GM23338 (cell line): ENCODE results near the gene ZNF184. TPM values are rescaled to one million over a fixed set of nuclear protein-coding genes. Genes with fewer than 3 reads are reported as not detected.

Experiments used
- ATAC-seq: fragments of 200-7000 bp; cut with Tn5 transposase; 3 replicates; pipeline ENCODE4 v1.9.1; 2020
- DNase-seq: peaks from one replicate; pipeline ENCODE4 v3.0.0-alpha.2; 2015; ENCODE audit warnings: low spot score
- H2AFZ ChIP-seq: fragments of 200-600 bp; sonication (generic); 2 replicates; pipeline ENCODE4 v1.8.0; 2016; ENCODE audit warnings: antibody characterized with exemption, mild to moderate bottlenecking, moderate library complexity
- H3F3A ChIP-seq: fragments of 200-600 bp; sonication (generic); replicated peaks from 2 replicates; pipeline ENCODE4 v1.8.0; 2017; ENCODE audit warnings: antibody characterized with exemption, mixed run types, low read depth
- H3K27ac ChIP-seq: fragments of 200-600 bp; sonication (generic); 2 replicates; pipeline ENCODE4 v1.6.1; 2016; ENCODE audit warnings: low read depth
- H3K27me3 ChIP-seq: fragments of 200-600 bp; sonication (generic); 2 replicates; pipeline ENCODE4 v1.8.0; 2016; ENCODE audit warnings: mild to moderate bottlenecking, mixed run types, moderate library complexity; ENCODE audit not compliant: insufficient read depth
- H3K36me3 ChIP-seq: fragments of 200-600 bp; sonication (generic); 2 replicates; pipeline ENCODE4 v1.8.0; 2016; ENCODE audit warnings: mild to moderate bottlenecking; ENCODE audit not compliant: insufficient read depth
- H3K4me1 ChIP-seq: fragments of 200-600 bp; sonication (generic); 2 replicates; pipeline ENCODE4 v1.8.0; 2016; ENCODE audit warnings: mild to moderate bottlenecking, moderate library complexity; ENCODE audit not compliant: insufficient read depth
- H3K4me2 ChIP-seq: fragments of 200-600 bp; sonication (generic); 2 replicates; pipeline ENCODE4 v1.7.1; 2017; ENCODE audit warnings: mixed run types
- H3K4me3 ChIP-seq: fragments of 200-600 bp; sonication (generic); 2 replicates; pipeline ENCODE4 v1.6.1; 2016; ENCODE audit warnings: mixed run types
- H3K79me2 ChIP-seq: fragments of 200-600 bp; sonication (generic); replicated peaks from 2 replicates; pipeline ENCODE4 v1.8.0; 2017; ENCODE audit warnings: mild to moderate bottlenecking; ENCODE audit not compliant: insufficient read depth
- H3K9me2 ChIP-seq: fragments of 200-600 bp; sonication (generic); 2 replicates; pipeline ENCODE4 v1.8.0; 2017; ENCODE audit not compliant: insufficient read depth
- H4K20me1 ChIP-seq: fragments of 200-600 bp; sonication (generic); replicated peaks from 2 replicates; pipeline ENCODE4 v1.8.0; 2017; ENCODE audit warnings: mild to moderate bottlenecking; ENCODE audit not compliant: insufficient read depth
- H3K27ac Mint-ChIP-seq: 2 replicates; pipeline ENCODE4 v1.8.0; 2020; ENCODE audit warnings: inconsistent platforms, mild to moderate bottlenecking, moderate library complexity, mixed read lengths
- H3K27me3 Mint-ChIP-seq: 3 replicates; pipeline ENCODE4 v1.8.0; 2022; ENCODE audit warnings: low read depth, mild to moderate bottlenecking, moderate library complexity, mixed read lengths, inconsistent platforms; ENCODE audit not compliant: insufficient read depth, poor library complexity
- H3K36me3 Mint-ChIP-seq: 3 replicates; pipeline ENCODE4 v1.8.0; 2021; ENCODE audit warnings: low read depth, mild to moderate bottlenecking, inconsistent platforms, moderate library complexity, mixed read lengths
- H3K4me1 Mint-ChIP-seq: 3 replicates; pipeline ENCODE4 v1.8.0; 2020; ENCODE audit warnings: mild to moderate bottlenecking, inconsistent platforms, mixed read lengths
- H3K4me3 Mint-ChIP-seq: 3 replicates; pipeline ENCODE4 v1.8.0; 2021; ENCODE audit warnings: moderate library complexity, mild to moderate bottlenecking, inconsistent platforms, mixed read lengths
- H3K9me3 Mint-ChIP-seq: 3 replicates; pipeline ENCODE4 v1.8.0; 2020; ENCODE audit warnings: moderate library complexity, mild to moderate bottlenecking, inconsistent platforms, mixed read lengths
- CREB1 ChIP-seq: fragments of 250-450 bp; sonication (Bioruptor Pico); IDR thresholded peaks from 2 replicates; pipeline ENCODE4 v1.5.0; 2020; ENCODE audit warnings: low read depth, mild to moderate bottlenecking, moderate library complexity
- EZH2 ChIP-seq: fragments of 200-600 bp; sonication (generic); IDR thresholded peaks from one replicate; pipeline ENCODE4 v1.8.0; 2017; ENCODE audit warnings: antibody characterized with exemption, mild to moderate bottlenecking, low read depth; ENCODE audit not compliant: unreplicated experiment
- EZH2phosphoT487 ChIP-seq: fragments of 200-600 bp; sonication (generic); IDR thresholded peaks from one replicate; pipeline ENCODE4 v1.8.1; 2018; ENCODE audit warnings: antibody characterized with exemption; ENCODE audit not compliant: unreplicated experiment
- JUNB ChIP-seq: IDR thresholded peaks from one replicate; pipeline ENCODE4 v1.6.1; 2016; ENCODE audit warnings: antibody characterized with exemption; ENCODE audit not compliant: unreplicated experiment
- NANOG ChIP-seq: IDR thresholded peaks from 2 replicates; pipeline ENCODE4 v1.6.1; 2016; ENCODE audit warnings: antibody characterized with exemption, borderline replicate concordance
- POLR2AphosphoS5 ChIP-seq: IDR thresholded peaks from 2 replicates; pipeline ENCODE4 v1.6.1; 2016; ENCODE audit warnings: antibody characterized with exemption, low read depth
- STAT1 ChIP-seq: IDR thresholded peaks from one replicate; pipeline ENCODE4 v1.6.1; 2016; ENCODE audit warnings: antibody characterized with exemption; ENCODE audit not compliant: unreplicated experiment
- ZNF114 ChIP-seq: fragments of 250-450 bp; sonication (Bioruptor Pico); IDR thresholded peaks from 2 replicates; pipeline ENCODE4 v1.5.0; 2020; ENCODE audit warnings: mild to moderate bottlenecking, moderate library complexity
- ZNF331 ChIP-seq: fragments of 250-450 bp; sonication (Bioruptor Pico); IDR thresholded peaks from 2 replicates; pipeline ENCODE4 v1.5.0; 2020; ENCODE audit warnings: low read depth, mild to moderate bottlenecking, moderate library complexity
- polyA plus RNA-seq: library from polyadenylated mRNA; unstranded; fragments of >200 nt; fragmentation: Nextera tagmentation; extraction: Ambion mirVana; gene quantifications from 2 replicates; pipeline ENCODE4 v1.2.1, GENCODE V29; 2016
- total RNA-seq: library from RNA; depleted of rRNA; stranded (reverse); fragments of >200 nt; shearing (Covaris generic); gene quantifications from 2 replicates; pipeline ENCODE4 v1.2.3, GENCODE V29; 2014
- TF ChIP-seq, protein P1 (sequence below): fragments of 250-450 bp; sonication (Bioruptor Pico); IDR thresholded peaks from 2 replicates; pipeline ENCODE4 v1.5.0; 2020; ENCODE audit warnings: mild to moderate bottlenecking, moderate library complexity
- TF ChIP-seq, protein P2 (sequence below): IDR thresholded peaks from 2 replicates; pipeline ENCODE4 v1.6.1; 2016; ENCODE audit warnings: antibody characterized with exemption
- TF ChIP-seq, protein P3 (sequence below): IDR thresholded peaks from one replicate; pipeline ENCODE4 v1.6.1; 2018; ENCODE audit warnings: antibody characterized with exemption; ENCODE audit not compliant: unreplicated experiment
- TF ChIP-seq, protein P4 (sequence below), 2 experiments: fragments of 200-600 bp in 1 of 2; sonication (generic) in 1 of 2; conservative IDR thresholded peaks; 2 replicates each; pipeline versions ENCODE4 v1.5.1 to v1.6.1; 2016 to 2017; ENCODE audit warnings: antibody characterized with exemption in 2 of 2, low read depth in 2 of 2, mild to moderate bottlenecking in 2 of 2, moderate library complexity in 1 of 2

ZNF184 gene
- total and polyA plus RNA-seq, 2 experiments from 2014 or later: 6.0 to 10.6 TPM

DNA sequence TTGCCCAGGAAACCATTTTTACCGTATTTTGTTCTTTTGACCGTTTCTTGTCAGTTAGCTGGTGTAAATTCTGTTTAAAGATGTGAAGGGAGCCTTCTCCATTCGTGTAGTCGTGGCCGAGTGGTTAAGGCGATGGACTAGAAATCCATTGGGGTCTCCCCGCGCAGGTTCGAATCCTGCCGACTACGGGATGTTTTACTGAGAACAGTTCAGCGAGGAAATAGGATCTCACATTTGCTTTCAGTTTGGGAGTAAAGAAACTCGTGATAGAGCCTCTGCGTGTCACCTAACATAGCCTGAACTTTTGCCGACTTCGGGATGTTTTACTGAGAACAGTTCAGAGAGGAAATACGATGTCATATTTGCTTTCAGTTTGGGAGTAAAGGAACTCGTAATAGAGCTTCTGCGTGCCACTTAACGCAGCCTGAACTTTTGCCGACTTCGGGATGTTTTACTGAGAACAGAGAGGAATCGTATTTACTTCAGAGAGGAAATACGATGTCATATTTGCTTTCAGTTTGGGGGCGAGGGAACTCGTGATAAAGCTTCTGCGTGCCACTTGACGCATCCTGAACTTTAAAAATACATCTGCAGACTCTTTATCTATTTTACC, 5.9 kb upstream of the ZNF184 start:
- Histone ChIP-seq H3K27ac (no peak overlapping the region), H3K36me3 (no peaks in the 10 kb centered on the region), H4K20me1 (no peaks in the 10 kb centered on the region), H3K27me3 (peaks cover 20% of the 10 kb centered on the region), H3K4me2 (peak overlapping the region; percentile 76), H3K4me1 (peaks cover 13% of the 10 kb centered on the region), H2AFZ (peak overlapping the region; percentile 90), H3K79me2 (no peaks in the 10 kb centered on the region), H3F3A (no peaks in the 10 kb centered on the region; the same call in 1 of the 2 replicates), H3K9me2 (no peaks in the 10 kb centered on the region), H3K4me3 (peak overlapping the region; percentile 75)
- DNase-seq (peak; percentile 85), ATAC-seq (peak; percentile 87)
- no peak overlapping the region for H3K27ac Mint-ChIP-seq
- H3K9me3 Mint-ChIP-seq: peaks cover 8% of the 10 kb centered on the region; the same call in 1 of the 3 replicates
- TF ChIP-seq, protein P1, sequence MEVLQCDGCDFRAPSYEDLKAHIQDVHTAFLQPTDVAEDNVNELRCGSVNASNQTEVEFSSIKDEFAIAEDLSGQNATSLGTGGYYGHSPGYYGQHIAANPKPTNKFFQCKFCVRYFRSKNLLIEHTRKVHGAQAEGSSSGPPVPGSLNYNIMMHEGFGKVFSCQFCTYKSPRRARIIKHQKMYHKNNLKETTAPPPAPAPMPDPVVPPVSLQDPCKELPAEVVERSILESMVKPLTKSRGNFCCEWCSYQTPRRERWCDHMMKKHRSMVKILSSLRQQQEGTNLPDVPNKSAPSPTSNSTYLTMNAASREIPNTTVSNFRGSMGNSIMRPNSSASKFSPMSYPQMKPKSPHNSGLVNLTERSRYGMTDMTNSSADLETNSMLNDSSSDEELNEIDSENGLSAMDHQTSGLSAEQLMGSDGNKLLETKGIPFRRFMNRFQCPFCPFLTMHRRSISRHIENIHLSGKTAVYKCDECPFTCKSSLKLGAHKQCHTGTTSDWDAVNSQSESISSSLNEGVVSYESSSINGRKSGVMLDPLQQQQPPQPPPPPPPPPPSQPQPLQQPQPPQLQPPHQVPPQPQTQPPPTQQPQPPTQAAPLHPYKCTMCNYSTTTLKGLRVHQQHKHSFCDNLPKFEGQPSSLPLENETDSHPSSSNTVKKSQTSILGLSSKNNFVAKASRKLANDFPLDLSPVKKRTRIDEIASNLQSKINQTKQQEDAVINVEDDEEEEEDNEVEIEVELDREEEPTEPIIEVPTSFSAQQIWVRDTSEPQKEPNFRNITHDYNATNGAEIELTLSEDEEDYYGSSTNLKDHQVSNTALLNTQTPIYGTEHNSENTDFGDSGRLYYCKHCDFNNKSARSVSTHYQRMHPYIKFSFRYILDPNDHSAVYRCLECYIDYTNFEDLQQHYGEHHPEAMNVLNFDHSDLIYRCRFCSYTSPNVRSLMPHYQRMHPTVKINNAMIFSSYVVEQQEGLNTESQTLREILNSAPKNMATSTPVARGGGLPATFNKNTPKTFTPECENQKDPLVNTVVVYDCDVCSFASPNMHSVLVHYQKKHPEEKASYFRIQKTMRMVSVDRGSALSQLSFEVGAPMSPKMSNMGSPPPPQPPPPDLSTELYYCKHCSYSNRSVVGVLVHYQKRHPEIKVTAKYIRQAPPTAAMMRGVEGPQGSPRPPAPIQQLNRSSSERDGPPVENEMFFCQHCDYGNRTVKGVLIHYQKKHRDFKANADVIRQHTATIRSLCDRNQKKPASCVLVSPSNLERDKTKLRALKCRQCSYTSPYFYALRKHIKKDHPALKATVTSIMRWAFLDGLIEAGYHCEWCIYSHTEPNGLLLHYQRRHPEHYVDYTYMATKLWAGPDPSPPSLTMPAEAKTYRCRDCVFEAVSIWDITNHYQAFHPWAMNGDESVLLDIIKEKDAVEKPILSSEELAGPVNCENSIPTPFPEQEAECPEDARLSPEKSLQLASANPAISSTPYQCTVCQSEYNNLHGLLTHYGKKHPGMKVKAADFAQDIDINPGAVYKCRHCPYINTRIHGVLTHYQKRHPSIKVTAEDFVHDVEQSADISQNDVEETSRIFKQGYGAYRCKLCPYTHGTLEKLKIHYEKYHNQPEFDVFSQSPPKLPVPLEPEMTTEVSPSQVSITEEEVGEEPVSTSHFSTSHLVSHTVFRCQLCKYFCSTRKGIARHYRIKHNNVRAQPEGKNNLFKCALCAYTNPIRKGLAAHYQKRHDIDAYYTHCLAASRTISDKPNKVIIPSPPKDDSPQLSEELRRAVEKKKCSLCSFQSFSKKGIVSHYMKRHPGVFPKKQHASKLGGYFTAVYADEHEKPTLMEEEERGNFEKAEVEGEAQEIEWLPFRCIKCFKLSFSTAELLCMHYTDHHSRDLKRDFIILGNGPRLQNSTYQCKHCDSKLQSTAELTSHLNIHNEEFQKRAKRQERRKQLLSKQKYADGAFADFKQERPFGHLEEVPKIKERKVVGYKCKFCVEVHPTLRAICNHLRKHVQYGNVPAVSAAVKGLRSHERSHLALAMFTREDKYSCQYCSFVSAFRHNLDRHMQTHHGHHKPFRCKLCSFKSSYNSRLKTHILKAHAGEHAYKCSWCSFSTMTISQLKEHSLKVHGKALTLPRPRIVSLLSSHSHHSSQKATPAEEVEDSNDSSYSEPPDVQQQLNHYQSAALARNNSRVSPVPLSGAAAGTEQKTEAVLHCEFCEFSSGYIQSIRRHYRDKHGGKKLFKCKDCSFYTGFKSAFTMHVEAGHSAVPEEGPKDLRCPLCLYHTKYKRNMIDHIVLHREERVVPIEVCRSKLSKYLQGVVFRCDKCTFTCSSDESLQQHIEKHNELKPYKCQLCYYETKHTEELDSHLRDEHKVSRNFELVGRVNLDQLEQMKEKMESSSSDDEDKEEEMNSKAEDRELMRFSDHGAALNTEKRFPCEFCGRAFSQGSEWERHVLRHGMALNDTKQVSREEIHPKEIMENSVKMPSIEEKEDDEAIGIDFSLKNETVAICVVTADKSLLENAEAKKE: no peak
- no peak for TF ChIP-seq NANOG
- TF ChIP-seq EZH2phosphoT487: no peak
- TF ChIP-seq, protein P2, sequence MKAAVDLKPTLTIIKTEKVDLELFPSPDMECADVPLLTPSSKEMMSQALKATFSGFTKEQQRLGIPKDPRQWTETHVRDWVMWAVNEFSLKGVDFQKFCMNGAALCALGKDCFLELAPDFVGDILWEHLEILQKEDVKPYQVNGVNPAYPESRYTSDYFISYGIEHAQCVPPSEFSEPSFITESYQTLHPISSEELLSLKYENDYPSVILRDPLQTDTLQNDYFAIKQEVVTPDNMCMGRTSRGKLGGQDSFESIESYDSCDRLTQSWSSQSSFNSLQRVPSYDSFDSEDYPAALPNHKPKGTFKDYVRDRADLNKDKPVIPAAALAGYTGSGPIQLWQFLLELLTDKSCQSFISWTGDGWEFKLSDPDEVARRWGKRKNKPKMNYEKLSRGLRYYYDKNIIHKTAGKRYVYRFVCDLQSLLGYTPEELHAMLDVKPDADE: peak; percentile 48; the same call in 1 of the 2 replicates
- no peak for TF ChIP-seq POLR2AphosphoS5
- TF ChIP-seq, protein P3, sequence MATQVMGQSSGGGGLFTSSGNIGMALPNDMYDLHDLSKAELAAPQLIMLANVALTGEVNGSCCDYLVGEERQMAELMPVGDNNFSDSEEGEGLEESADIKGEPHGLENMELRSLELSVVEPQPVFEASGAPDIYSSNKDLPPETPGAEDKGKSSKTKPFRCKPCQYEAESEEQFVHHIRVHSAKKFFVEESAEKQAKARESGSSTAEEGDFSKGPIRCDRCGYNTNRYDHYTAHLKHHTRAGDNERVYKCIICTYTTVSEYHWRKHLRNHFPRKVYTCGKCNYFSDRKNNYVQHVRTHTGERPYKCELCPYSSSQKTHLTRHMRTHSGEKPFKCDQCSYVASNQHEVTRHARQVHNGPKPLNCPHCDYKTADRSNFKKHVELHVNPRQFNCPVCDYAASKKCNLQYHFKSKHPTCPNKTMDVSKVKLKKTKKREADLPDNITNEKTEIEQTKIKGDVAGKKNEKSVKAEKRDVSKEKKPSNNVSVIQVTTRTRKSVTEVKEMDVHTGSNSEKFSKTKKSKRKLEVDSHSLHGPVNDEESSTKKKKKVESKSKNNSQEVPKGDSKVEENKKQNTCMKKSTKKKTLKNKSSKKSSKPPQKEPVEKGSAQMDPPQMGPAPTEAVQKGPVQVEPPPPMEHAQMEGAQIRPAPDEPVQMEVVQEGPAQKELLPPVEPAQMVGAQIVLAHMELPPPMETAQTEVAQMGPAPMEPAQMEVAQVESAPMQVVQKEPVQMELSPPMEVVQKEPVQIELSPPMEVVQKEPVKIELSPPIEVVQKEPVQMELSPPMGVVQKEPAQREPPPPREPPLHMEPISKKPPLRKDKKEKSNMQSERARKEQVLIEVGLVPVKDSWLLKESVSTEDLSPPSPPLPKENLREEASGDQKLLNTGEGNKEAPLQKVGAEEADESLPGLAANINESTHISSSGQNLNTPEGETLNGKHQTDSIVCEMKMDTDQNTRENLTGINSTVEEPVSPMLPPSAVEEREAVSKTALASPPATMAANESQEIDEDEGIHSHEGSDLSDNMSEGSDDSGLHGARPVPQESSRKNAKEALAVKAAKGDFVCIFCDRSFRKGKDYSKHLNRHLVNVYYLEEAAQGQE: no peak
- TF ChIP-seq ZNF331: no peak
- TF ChIP-seq JUNB: no peak
- TF ChIP-seq, protein P4, sequence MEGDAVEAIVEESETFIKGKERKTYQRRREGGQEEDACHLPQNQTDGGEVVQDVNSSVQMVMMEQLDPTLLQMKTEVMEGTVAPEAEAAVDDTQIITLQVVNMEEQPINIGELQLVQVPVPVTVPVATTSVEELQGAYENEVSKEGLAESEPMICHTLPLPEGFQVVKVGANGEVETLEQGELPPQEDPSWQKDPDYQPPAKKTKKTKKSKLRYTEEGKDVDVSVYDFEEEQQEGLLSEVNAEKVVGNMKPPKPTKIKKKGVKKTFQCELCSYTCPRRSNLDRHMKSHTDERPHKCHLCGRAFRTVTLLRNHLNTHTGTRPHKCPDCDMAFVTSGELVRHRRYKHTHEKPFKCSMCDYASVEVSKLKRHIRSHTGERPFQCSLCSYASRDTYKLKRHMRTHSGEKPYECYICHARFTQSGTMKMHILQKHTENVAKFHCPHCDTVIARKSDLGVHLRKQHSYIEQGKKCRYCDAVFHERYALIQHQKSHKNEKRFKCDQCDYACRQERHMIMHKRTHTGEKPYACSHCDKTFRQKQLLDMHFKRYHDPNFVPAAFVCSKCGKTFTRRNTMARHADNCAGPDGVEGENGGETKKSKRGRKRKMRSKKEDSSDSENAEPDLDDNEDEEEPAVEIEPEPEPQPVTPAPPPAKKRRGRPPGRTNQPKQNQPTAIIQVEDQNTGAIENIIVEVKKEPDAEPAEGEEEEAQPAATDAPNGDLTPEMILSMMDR (conservative IDR thresholded peaks at IDR 0.05; ENCODE audit: low read depth in 2 of 2): no peak
- no peak for TF ChIP-seq EZH2
- no peak for TF ChIP-seq ZNF114 (CRISPR knock-in tag)
- TF ChIP-seq CREB1: peak; percentile 16; the same call in 1 of the 2 replicates
- no peak for TF ChIP-seq STAT1
- no peak overlapping the region for H3K4me3 Mint-ChIP-seq
- peaks cover 16% of the 10 kb centered on the region for H3K4me1 Mint-ChIP-seq
- no peaks in the 10 kb centered on the region; the same call in 2 of the 3 replicates for H3K36me3 Mint-ChIP-seq
- peaks cover 7% of the 10 kb centered on the region for H3K27me3 Mint-ChIP-seq
